ENCODE data around the gene DCPS.
"Not testable (repeated sequence)": the region's sequence is repeated elsewhere in the genome, so short reads cannot be mapped to it uniquely, and the experiment has no call there.

DCPS gene

DNA sequence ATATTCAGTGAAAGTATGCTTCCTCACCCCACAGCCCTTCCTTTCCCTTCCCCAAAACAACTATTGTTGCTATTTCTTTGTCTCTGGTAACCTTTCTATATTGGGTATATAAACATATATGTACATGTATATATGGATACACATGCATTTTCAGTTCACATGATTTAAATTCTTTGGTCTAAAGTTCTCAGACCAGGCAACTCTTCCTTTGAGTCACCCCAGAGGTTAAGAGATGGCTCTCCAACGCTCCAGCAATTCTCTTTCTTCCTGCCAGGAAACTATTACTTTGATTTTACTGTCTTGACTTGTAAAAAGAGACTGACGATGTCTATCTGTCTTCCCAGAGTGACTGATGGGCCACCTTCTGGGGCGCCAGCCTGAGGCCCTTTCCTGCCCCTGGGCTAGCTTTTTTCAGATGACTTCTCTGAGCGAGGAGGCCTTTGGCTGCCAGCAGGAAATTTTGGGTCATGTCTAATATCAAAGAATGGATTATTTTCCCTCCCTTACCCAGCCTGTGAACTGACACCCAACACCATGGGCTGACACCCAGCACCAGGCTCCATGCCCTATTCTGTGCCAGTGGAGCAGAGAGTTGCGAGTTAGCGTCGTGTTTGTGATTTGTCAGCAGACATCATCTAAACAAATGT is 37.2 kb downstream of the DCPS start:
- DNase-seq, result peak in 2 of 10 donors; percentile 15 to 45
- intact Hi-C loops (cut with DNase I), result no loop called here

DNA sequence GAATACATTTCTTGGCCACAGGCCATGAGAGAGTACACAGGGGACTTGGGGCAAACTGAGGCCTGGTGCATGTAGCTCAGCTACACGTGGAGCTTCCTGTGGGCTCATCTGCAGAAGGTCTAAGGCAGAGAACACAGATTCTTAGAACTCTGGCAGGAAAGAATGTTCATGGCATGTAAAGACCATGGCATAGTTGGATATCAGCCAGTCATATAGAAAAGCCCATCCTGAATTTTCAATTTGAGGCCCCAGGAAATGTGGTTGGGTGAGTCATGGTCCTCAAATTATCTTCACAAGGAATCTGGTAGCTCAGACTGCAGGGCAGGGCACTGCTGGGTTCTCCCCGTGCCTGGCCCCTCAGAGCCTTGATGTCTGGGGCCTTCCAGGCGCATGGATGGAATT is 37.9 kb downstream of the DCPS start:
- intact Hi-C loops (cut with DNase I), result no loop called here
- peak in 2 of 10 donors; percentile 41 to 45 for DNase-seq

DNA sequence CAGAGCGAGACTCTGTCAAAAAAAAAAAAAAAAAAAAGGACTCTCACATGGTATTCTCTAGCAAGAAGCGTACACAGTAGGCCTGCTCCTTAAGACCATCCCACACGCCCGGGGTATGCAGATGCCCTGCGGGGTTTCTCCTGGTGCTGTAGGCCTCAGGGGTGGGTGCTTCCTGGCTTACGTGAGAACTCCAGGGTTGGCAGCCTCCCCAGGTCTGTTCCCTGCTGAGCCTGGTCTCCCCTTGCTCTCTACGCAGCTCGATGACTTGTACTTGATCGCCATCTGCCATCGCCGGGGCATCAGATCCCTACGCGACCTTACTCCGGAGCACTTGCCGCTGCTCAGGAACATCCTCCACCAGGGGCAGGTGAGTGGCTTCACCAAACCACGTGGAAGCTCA is 39.2 kb downstream of the DCPS start:
- DNase-seq, result peak in 2 of 10 donors; percentile 34 to 50
- intact Hi-C loops (cut with DNase I), result no loop called here

GRCh38 chr11:126344141-126345080 is 40.6 kb downstream of the DCPS start:
- peak in 3 of 10 donors; percentile 2 to 64 (median 46) for DNase-seq
- intact Hi-C loops (cut with DNase I), result no loop called here

DNA sequence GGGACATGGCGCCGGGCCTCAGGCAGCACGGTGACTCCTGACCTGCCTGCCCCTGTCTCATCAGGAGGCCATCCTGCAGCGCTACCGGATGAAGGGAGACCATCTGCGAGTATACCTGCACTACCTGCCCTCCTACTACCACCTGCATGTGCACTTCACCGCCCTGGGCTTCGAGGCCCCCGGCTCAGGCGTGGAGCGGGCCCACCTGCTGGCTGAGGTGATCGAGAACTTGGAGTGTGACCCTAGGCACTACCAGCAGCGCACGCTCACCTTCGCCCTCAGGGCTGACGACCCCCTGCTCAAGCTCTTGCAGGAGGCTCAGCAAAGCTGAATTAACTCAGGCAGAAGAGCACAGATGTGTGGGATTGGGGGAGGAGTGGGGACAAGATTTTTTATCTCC is 41.4 kb downstream of the DCPS start:
- intact Hi-C loops (cut with DNase I), result no loop called here
- DNase-seq, result peak in 3 of 10 donors; percentile 25 to 71 (median 70)

GRCh38 chr11:126345759-126346585 is 42.1 kb downstream of the DCPS start:
- intact Hi-C loops (cut with DNase I), result no loop called here
- peak in 3 of 10 donors; percentile 38 to 88 (median 77) for DNase-seq

- DNase-seq, result peak in 3 of 10 donors; percentile 2 to 50 (median 3)
- intact Hi-C loops (cut with DNase I), result no loop called here
Measured at GRCh38 chr11:126346586-126346940, 42.7 kb downstream of the DCPS start.

GRCh38 chr11:126346946-126347345 is 43.1 kb downstream of the DCPS start:
- DNase-seq, result peak in 3 of 10 donors; percentile 5 to 53 (median 43)
- intact Hi-C loops (cut with DNase I), result not testable (repeated sequence)

DNA sequence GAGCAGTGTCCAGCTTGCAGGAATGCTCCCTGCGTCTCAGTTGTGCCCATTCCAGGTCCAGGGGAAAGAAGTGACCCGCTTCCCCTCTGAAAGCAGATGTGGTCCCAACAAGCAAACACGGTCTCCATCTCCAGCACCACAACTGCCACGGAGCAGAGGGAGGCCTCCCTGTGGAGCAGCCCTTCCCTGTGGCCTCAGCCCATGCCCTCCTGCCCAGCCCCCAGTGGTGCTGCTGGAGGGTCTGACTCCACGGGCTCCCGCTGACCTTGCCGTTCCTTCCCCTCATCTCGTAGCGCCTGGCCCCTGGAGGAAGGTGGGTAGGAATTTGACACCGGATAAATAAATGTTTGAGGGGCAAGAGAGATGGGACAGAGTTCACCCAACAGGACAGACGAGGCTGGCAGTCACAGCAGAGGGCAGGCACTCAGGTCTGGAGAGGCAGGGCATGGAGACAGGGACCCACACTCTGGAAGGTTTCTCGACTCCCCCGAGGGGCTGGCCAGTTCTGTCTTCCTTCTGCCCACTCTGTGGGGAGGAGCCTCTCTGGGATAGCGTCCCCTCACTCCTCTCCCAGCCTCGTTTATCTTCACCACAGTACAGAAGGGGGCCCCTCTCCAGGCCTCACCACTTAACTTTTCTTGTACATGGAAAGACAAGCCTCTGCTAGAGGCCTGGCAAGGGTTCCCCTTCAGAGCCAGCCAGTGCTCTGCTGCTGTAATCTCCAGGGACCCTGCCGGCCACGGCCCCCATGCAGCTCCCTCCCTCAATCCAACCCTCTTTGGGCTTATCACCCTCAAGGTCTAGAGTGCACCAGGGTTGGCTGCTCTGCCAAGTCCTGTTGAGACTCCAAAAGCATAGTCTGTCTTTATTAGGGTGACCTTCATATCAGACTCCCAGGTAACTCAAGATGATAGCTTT is 44.1 kb downstream of the DCPS start:
- intact Hi-C loops (cut with DNase I), result no loop called here
- DNase-seq, result peak in 3 of 10 donors; percentile 11 to 70 (median 62)

DNA sequence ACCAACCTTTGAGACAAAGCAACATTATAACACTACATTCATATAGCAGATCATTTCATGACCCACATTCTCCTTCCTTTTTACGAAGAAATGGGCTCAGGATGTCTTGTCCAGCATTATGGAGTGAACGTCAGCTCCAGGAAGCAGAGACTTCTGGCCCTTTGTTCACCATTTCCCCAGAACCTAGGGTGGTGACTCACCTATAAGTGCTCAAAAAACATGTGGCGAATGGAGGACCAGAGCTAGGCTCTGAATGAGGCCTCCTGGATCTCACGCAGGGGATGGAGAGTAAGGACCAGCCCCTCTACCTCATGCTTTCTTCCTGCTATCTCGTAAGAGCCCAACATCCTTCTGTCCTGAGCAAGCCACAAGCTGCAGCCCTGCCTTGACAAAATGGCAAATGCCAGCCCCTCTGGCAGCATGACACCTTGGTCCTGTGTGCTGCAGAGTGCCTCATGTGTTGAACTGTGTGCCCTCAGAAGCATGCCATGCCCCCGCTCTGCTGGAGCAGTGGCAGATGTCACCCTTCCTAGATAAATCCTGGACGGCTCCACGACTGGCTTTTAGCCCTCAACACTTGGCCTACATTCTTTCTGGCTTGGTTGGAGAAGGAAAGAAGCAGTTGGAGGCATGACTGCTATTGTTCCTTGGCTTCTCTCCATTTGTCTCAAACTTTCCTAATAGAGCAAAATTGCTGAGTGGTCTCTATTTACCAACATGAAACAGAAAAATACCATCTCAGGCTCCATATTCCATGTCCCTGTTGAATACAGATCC is 45.1 kb downstream of the DCPS start:
- DNase-seq, result peak in 3 of 10 donors; percentile 19 to 60 (median 57)
- intact Hi-C loops (cut with DNase I), result no loop called here

DNA sequence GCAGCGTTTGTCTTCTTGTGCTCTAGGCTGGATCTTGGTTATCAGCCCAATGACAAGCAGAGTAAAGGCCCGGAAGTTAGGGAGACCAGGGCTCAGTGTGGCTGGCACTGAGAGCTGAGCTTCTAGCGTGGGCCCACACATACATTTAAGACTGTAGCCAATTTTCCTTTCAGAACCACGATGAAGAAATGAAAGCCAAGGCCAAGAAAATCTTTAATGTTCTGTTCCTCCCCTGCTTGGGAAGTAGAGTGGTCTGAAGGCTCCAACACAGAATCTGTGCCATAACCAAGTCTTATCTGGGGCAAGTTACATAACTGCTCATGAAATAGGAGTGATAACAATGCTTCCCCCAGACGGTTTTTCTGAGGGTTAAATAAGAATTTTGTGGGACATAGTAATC is 47.0 kb downstream of the DCPS start:
- intact Hi-C loops (cut with DNase I), result loop anchor here (5.0 kb wide), 1 partner anchor 39 kb away; no protein-coding TSS in a partner anchor

GRCh38 chr11:126352163-126352562 is 48.3 kb downstream of the DCPS start:
- DNase-seq, result peak in 2 of 10 donors; percentile 50 to 76
- intact Hi-C loops (cut with DNase I), result loop anchor here (5.0 kb wide), 1 partner anchor 40 kb away; no protein-coding TSS in a partner anchor

More for the DNA sequence above, 47.0 kb downstream of the DCPS start:
- peak in 2 of 10 donors; percentile 43 to 58 for DNase-seq

DNA sequence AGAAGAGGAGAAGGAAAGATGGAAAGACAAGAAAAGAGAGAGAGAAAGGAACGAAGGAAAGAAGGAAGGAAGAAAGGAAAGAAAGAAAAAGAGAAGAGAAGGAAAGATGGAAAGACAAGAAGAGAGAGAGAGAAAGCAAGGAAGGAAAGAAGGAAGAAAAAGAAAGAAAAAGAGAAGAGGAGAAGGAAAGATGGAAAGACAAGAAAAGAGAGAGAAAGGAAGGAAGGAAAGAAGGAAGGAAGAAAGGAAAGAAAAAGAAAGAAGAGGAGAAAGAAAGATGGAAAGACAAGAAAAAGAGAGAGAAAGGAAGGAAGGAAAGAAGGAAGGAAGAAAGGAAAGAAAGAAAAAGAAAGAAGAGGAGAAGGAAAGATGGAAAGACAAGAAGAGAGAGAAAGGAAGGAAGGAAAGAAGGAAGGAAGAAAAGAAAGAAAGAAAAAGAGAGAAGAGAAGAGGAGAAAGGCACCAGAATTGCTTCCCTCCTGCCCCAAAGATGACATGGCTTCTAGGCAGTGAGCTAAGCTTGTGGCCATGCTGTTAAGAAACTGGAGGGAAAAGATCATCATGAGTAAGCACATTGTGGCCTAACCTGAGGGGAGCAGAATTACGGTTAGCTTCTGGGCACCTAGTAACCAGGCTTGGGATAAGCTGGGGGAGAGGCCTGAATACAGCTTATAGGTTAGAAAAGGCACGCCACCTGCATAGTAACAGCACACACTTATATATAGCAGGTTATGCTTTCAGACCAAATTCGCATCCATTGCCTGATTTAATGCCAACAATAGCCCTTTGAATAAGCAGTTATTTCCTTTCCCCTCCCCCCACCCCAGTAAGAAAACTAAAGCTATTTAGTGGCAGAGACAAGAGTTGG is 49.3 kb downstream of the DCPS start:
- intact Hi-C loops (cut with DNase I), result loop anchor here (5.0 kb wide), 1 partner anchor 41 kb away; no protein-coding TSS in a partner anchor
- DNase-seq, result no peak

DNA sequence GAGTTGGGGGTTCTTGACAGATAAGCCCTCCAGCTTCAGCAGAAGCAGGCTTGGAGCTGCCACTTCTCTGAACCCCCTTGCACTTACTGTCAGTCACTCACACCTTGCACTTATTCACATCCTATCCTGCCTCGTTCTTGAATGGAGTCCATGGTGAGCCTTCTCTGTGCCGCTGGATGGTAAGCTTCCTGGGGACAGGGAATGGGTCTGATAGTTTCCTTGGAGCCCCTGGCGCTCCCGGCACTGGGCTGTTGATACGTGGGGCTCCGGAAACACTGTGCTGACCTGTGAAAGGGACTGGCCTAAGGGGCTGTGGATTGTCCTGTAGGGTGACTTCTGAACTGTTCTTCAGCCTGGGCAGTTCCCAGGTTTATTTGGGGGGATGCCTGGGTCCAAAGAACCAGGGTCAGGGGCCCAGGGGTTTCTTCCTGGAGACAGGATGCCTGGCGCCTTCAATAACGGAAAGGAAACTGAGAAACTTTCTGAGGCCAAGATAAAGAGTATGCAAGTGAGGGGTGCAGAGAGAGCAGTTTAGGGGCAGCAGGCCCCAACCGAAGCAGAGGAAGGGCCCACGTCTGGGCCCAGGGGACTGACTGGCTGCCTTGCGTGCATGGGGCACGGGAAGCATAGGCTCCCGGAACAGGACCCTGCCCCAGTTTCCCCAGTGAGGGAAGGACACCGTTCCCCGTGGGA is 50.9 kb downstream of the DCPS start:
- intact Hi-C loops (cut with DNase I), result loop anchor here (5.0 kb wide), 3 partner anchors 38 to 63 kb away; no protein-coding TSS in a partner anchor
- peak in 1 of 10 donors; percentile 20 for DNase-seq

DNA sequence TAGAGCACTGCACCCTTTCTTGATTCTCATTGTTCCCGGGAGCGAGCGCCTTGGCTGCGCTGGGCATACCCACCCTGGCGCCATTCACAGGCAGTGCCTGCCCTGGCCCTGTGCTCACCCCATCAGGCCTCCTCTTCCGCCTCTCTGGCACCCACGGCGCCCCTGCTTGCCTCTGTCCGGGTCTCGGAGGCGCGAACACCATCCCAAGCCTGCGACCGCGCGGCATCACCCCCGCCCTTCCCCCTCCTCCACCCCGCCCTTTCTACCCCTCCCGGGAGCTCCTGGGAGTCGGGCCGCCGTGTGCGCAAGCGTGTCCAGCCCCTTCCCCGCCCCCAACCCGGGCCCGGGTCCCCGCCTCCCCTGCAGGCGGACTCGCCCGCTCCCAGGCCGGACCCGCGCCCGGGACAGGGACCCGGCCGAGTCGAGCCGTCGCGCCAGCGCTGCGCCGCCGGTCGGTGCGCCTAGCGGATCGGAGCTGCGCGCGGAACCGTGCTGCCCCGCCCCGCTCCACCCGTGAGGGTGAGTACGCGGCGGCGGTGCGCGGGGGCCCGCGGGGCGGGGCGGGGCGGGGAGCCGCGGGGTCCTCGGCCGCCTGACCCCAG is 51.6 kb downstream of the DCPS start, which contains the start of gene ST3GAL4:
Gene ST3GAL4, plus strand, starts transcription at position 363 of the 602 bp plus-strand sequence. CDS start 50,470 bp downstream, outside the sequence.
- intact Hi-C loops (cut with DNase I), result loop anchor here (5.0 kb wide), 2 partner anchors 37 to 62 kb away; no protein-coding TSS in a partner anchor
- peak; percentile 76 to 96 (median 82) for DNase-seq
